ENCODE measurements around the gene ADCY9. TPM values are rescaled to one million over a fixed set of nuclear protein-coding genes. Genes with fewer than 3 reads are reported as not detected.

The ADCY9 gene
- polyA plus RNA-seq, 3 donors: 0.44 to 9.3 (median 0.67) TPM

GRCh38 chr16:3971706-3972105 lies 144.5 kb downstream of the ADCY9 start:
- H4K20me1 ChIP-seq (ENCODE audit: insufficient read depth, low read length): no peaks in the 10 kb centered on the region

GRCh38 chr16:3971261-3971660 lies 145.0 kb downstream of the ADCY9 start:
- H3K4me3 Mint-ChIP-seq: no peak overlapping the region
- H3K36me3 ChIP-seq (replicated peaks in 1 of 2; ENCODE audit: control insufficient read depth in 1 of 2, insufficient read depth in 2 of 2, low read length in 2 of 2): peaks cover 8 to 35% of the 10 kb centered on the region in 2 donors
- no peak overlapping the region for H2AFZ ChIP-seq (ENCODE audit: insufficient read depth, low read depth, low read length, poor library complexity, severe bottlenecking)
- peaks cover 0 to 8% (median 5%) of the 10 kb centered on the region in 7 donors for H3K9me3 Mint-ChIP-seq
- peaks cover 4 to 8% of the 10 kb centered on the region in 2 donors for H3K4me1 ChIP-seq (ENCODE audit: control insufficient read depth in 1 of 2, insufficient read depth in 2 of 2, low read length in 2 of 2)
- no peak overlapping the region for H3K27ac ChIP-seq (ENCODE audit: low read depth in 1 of 2, low read length in 2 of 2)
- no peak overlapping the region for H3K4me2 ChIP-seq (replicated peaks; ENCODE audit: extremely low read depth, low read length, poor library complexity, severe bottlenecking)
- peaks cover 9% of the 10 kb centered on the region for H3K4me1 Mint-ChIP-seq
- peaks cover 0 to 4% (median 4%) of the 10 kb centered on the region in 3 donors for H3K27me3 Mint-ChIP-seq (ENCODE audit: low read depth in 3 of 3)
- intact Hi-C loops (cut with micrococcal nuclease): no loop called here
- 100% methylated on average over 7 of the region's 9 CpGs for WGBS (ENCODE audit: insufficient coverage)
- H3K36me3 Mint-ChIP-seq: peaks cover 15 to 50% of the 10 kb centered on the region in 2 donors
- no peak for TF ChIP-seq CTCF (IDR thresholded peaks at IDR 0.05)
- H3K79me2 ChIP-seq (ENCODE audit: insufficient read depth, low read length): no peaks in the 10 kb centered on the region
- H3K27ac Mint-ChIP-seq: peak overlapping the region in 1 of 7 donors; percentile 63
- DNase-seq: peak in 1 of 3 donors; percentile 69
- no peaks in the 10 kb centered on the region for H3K27me3 ChIP-seq (ENCODE audit: control insufficient read depth in 2 of 2, insufficient read depth in 2 of 2, low read length in 2 of 2)
- peaks cover 0 to 7% of the 10 kb centered on the region in 2 donors for H3K9me3 ChIP-seq (replicated peaks in 1 of 2; ENCODE audit: control insufficient read depth in 1 of 2, insufficient read depth in 1 of 2, low read length in 2 of 2)
- no peak overlapping the region for H3K9ac ChIP-seq (ENCODE audit: insufficient read depth, low read length, poor library complexity, severe bottlenecking)
- H3K4me3 ChIP-seq (replicated peaks in 1 of 3; ENCODE audit: low read depth in 2 of 3, low read length in 3 of 3): no peak overlapping the region
- H4K20me1 ChIP-seq (ENCODE audit: insufficient read depth, low read length): no peaks in the 10 kb centered on the region

More at GRCh38 chr16:3971706-3972105, 144.5 kb downstream of the ADCY9 start:
- H3K27me3 ChIP-seq (ENCODE audit: control insufficient read depth in 2 of 2, insufficient read depth in 2 of 2, low read length in 2 of 2): no peaks in the 10 kb centered on the region
- Mint-ChIP-seq H3K9me3 (peaks cover 0 to 4% (median 2%) of the 10 kb centered on the region in 7 donors), H3K27me3 (ENCODE audit: low read depth in 3 of 3) (peaks cover 0 to 4% (median 4%) of the 10 kb centered on the region in 3 donors), H3K4me1 (peaks cover 9% of the 10 kb centered on the region), H3K27ac (no peak overlapping the region), H3K36me3 (peaks cover 15 to 50% of the 10 kb centered on the region in 2 donors), H3K4me3 (no peak overlapping the region)
- peaks cover 7 to 35% of the 10 kb centered on the region in 2 donors for H3K36me3 ChIP-seq (replicated peaks in 1 of 2; ENCODE audit: control insufficient read depth in 1 of 2, insufficient read depth in 2 of 2, low read length in 2 of 2)
- intact Hi-C loops (cut with micrococcal nuclease): no loop called here
- H3K27ac ChIP-seq (ENCODE audit: low read depth in 1 of 2, low read length in 2 of 2): no peak overlapping the region
- no peak overlapping the region for H3K9ac ChIP-seq (ENCODE audit: insufficient read depth, low read length, poor library complexity, severe bottlenecking)
- WGBS (ENCODE audit: insufficient coverage): 100% methylated on average over 6 of the region's 8 CpGs
- H3K4me1 ChIP-seq (ENCODE audit: control insufficient read depth in 1 of 2, insufficient read depth in 2 of 2, low read length in 2 of 2): peaks cover 4 to 8% of the 10 kb centered on the region in 2 donors
- no peaks in the 10 kb centered on the region for H3K79me2 ChIP-seq (ENCODE audit: insufficient read depth, low read length)
- H3K4me2 ChIP-seq (replicated peaks; ENCODE audit: extremely low read depth, low read length, poor library complexity, severe bottlenecking): no peak overlapping the region
- no peak overlapping the region for H2AFZ ChIP-seq (ENCODE audit: insufficient read depth, low read depth, low read length, poor library complexity, severe bottlenecking)
- H3K4me3 ChIP-seq (replicated peaks in 1 of 3; ENCODE audit: low read depth in 2 of 3, low read length in 3 of 3): no peak overlapping the region
- peaks cover 0 to 3% of the 10 kb centered on the region in 2 donors for H3K9me3 ChIP-seq (replicated peaks in 1 of 2; ENCODE audit: control insufficient read depth in 1 of 2, insufficient read depth in 1 of 2, low read length in 2 of 2)
- no peak for TF ChIP-seq CTCF (IDR thresholded peaks at IDR 0.05)
- no peak for DNase-seq

Data from CD14-positive monocyte (primary cell).